ENCODE measurements around the gene GADD45G.

Gene GADD45G

GRCh38 chr9:89592963-89593726 is 11.7 kb upstream of the GADD45G start:
- peak; percentile 81 for DNase-seq (ENCODE audit: low spot score)

DNA sequence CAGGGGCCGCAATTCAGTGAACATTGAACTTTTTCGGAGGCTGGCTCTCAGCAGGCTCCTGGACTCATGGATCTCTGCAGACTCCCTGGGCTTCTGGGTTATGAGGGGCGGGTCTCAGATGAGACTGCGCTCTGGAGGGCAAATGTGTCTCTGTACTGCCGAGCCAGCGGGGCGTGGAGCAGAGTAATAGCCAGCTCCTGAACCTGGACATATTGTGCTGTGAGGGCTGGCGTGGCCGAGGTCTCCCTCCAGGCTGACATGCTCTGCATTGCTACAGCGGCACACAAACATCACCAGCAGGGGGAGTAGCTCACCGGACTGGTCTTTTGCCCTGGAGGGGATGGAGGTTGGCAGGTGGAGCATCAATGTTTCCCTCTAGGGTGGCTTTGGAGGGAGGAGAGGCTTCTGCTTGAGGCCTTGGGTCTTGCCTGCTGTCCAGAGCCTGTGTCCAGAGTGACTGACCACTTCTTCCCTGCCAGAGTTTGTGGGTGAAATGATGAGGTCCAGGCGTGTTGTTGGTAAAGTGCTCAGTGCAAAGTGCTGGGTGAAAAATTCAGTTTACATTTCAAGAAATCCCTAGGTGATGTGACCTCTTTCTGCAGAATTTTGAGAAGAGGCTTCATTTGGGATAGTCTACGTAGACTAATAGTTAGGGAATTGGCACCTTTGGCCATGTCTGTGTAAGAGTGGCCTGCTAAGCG is 10.9 kb upstream of the GADD45G start:
- peak; percentile 85 for DNase-seq (ENCODE audit: low spot score)

DNA sequence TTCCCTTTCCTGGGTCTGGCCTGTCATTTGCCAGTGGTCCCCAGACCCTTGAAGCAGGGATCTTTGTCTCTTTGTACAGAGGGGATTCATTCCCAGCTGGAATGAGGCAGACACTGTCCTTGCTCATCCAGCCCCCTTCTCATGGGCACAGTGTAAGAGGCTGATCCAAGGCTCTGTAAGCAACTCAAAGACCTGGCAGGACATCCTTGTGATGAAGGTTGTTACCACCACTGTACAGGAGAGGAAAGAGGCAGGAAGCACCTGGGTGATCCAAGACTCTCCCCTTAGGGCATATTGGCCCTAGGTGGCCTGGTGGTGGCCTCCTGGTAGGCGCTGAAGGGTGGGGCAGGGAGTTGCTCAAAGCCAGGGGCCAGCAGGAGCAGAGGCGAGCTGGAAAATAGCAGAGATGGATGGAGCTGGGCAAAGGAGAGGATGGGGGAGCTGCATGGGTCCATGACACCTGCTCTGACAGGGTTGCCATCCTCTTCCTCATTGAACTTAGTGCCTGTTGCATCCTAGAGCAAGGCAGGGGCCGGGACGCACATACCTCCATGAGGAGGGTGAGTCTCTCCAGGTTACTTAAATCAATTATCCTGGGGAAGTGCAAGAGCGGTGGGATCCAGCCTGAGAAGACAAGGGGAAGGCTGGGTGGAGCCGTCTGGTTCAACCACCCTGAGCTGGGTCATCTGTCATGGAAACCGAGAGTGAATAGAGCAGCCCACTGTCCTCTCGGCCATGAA is 9.8 kb upstream of the GADD45G start:
- DNase-seq (ENCODE audit: low spot score), result no peak

- DNase-seq (ENCODE audit: low spot score), result no peak
Observed at GRCh38 chr9:89595646-89596045, 9.2 kb upstream of the GADD45G start.

DNA sequence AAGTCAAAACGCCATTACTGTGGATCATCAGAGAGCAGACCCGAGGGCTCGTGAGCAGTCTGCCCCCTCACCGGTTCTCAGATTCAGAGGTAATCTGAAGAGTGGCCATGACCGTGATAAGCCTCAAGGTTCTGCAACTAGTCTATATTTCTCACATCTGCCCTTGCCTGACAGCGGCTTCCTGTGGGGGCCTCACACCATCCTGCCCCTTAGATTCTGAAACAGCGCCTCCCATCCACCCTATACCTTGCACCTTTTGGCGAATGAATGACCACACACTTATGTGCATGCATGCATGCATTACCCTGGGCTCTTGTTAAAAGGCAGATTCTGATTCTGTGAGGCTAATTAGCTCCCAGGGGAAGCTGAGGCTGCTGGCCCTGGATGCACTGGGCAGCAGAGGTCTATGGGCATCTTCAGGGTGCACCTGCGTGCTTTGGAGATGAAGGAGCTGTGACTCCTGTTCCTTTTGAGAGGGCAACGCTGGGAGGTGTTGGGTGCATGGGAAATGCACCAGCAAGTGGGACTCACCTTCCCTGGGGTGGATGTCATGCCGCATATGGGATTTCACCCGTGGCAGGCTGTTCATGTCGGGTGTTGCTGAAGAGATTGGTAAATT is 7.8 kb upstream of the GADD45G start:
- DNase-seq (ENCODE audit: low spot score), result no peak

GRCh38 chr9:89597711-89598362 is 7.0 kb upstream of the GADD45G start:
- DNase-seq (ENCODE audit: low spot score), result peak; percentile 60

DNA sequence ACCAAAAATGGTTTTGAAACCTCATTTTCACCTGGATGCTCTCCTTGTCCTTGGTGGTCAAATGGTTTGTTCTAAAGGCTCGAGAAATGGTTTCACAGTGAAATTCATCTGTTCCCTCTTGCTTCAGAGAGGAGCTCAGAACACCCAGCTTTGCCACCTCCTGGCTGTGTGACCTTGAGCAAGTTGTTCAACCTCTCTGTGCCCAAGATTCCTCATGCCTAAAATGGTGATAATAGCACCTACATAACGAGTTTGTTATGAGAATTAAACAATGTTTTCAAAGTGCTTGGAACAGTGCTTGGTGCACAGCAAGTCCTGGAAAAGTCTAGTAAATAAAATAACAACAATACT is 6.5 kb upstream of the GADD45G start:
- DNase-seq (ENCODE audit: low spot score), result no peak

DNA sequence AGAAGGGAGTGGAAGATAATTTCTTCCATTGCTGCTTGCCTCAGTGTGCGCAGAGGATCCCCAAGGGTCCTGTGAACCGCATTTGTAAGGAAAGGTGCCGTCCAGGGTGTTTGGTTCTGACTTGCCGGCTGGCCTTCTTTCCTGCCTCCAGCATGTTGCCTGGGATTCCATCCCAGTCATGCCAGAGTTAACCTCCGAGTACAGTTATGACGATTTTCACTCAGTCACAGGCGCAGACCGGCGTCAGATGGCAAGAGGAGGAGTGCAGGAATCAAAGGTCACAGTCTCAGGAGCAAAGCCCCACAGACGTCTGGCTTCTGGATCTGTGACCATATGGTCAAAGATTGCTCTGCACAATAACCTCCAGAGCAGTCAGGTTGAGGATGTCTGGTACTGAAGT is 5.9 kb upstream of the GADD45G start:
- DNase-seq (ENCODE audit: low spot score), result no peak

DNA sequence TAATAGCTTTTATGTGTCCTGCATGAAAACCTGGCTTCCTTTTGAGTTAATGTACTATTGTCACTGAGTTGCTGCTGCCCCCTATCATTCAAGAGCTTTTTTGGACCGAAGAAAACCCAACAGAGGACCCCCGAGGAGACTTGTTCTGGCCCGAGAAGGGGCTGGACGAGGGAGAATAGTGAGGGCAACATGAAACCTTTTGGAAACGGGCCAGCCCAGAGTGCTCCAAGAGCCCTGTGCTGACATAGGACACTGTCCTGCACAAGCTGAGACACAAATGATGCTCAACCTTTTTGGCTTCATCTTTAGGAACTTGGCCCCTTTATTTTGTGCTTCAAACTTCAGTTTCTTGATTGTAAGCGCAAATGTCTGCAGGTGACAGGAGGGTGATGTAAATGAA is 4.0 kb upstream of the GADD45G start:
- DNase-seq (ENCODE audit: low spot score), result no peak

DNA sequence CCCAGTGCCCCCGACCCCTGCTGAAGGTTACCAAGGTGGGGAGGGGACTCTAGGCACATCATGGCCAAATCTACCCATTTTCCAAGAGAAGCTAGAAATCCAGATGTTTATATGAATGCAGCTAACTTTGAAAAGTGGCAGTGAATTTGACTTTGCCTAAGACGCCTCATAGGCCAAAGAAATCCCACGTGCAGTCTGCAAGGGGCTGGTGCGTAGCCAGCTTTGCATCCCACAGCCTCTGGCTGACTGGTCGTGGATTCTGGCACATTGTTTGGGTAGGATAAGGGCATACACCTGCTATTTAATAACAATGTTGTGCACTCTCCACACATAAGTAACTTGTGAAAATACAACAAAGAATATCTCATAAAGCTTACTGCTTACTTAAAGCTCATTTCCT is 3.5 kb upstream of the GADD45G start:
- no peak for DNase-seq (ENCODE audit: low spot score)

- DNase-seq (ENCODE audit: low spot score), result no peak
Observed at GRCh38 chr9:89601856-89602562, 2.8 kb upstream of the GADD45G start.

- peak; percentile 88 for DNase-seq (ENCODE audit: low spot score)
Observed at GRCh38 chr9:89602978-89603766, 1.6 kb upstream of the GADD45G start.

GRCh38 chr9:89603767-89604665 is 796 bp upstream of the GADD45G start:
- DNase-seq (ENCODE audit: low spot score), result peak; percentile 88

DNA sequence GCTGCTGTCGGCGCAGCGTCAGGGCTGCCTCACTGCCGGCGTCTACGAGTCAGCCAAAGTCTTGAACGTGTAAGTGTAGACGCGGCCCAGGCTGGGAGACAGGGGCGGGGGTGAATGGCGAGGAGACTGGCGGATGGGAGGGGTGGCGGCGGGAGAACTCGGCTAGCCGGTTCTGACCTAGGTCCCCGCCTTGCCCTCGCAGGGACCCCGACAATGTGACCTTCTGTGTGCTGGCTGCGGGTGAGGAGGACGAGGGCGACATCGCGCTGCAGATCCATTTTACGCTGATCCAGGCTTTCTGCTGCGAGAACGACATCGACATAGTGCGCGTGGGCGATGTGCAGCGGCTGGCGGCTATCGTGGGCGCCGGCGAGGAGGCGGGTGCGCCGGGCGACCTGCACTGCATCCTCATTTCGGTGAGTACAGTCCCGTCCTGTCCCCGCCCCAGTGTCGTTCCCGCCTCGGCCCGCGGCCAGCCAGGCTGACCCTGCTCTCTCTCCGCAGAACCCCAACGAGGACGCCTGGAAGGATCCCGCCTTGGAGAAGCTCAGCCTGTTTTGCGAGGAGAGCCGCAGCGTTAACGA is 745 bp downstream of the GADD45G start:
- peak; percentile 69 for DNase-seq (ENCODE audit: low spot score)

DNA sequence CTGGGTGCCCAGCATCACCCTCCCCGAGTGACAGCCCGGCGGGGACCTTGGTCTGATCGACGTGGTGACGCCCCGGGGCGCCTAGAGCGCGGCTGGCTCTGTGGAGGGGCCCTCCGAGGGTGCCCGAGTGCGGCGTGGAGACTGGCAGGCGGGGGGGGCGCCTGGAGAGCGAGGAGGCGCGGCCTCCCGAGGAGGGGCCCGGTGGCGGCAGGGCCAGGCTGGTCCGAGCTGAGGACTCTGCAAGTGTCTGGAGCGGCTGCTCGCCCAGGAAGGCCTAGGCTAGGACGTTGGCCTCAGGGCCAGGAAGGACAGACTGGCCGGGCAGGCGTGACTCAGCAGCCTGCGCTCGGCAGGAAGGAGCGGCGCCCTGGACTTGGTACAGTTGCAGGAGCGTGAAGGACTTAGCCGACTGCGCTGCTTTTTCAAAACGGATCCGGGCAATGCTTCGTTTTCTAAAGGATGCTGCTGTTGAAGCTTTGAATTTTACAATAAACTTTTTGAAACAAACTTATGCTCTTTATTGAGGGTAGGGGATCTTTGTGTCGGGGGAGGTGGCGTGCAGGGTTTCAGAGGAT is 1.3 kb downstream of the GADD45G start:
- peak; percentile 73 for DNase-seq (ENCODE audit: low spot score)

GRCh38 chr9:89606624-89607311 is 2.0 kb downstream of the GADD45G start:
- DNase-seq (ENCODE audit: low spot score), result peak; percentile 79

DNA sequence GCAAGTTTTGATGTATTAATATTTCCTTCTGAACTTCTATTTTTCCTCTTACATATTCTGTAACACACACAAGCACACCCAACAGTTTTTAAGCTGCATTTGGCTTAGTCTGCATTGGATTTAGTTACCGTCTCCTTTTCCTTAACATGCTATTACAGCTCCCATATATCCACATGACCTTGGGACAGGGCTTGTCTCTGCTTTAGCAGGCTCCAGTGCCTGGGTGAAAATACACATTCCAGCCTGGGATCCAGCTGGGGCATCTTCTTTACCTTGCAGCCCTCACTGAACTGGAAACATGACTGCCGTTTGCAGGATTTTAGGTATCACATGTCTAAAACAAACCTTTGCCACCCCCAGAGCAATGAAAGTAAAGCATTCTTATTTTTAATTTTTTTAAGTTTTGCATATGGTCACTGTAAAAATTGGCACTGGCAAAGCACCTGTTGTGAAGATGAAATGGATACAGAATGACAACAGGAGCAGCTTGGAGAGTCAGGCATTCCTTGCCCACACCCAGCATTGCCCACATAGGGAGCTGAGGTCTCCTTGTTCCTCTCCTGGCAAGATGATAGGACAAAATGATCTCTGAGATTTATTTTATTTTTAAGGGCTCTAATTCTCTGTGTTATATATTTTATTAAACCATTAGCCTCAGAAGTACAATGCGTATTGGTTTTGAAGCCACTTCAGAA is 4.0 kb downstream of the GADD45G start:
- DNase-seq (ENCODE audit: low spot score), result no peak

Data from ecto neural progenitor cell (in vitro differentiated cells).